Erythroblast (primary cell): ENCODE results near the gene LRP1B.

Experiments used
- GATA1 ChIP-seq: IDR thresholded peaks from 2 replicates; pipeline ENCODE4 v1.6.1; 2011; ENCODE audit warnings: low read depth, mild to moderate bottlenecking, control low read depth, low read length, moderate library complexity
- POLR2A ChIP-seq: IDR thresholded peaks from 2 replicates; pipeline ENCODE4 v1.6.1; 2011; ENCODE audit warnings: mild to moderate bottlenecking, low read length

DNA sequence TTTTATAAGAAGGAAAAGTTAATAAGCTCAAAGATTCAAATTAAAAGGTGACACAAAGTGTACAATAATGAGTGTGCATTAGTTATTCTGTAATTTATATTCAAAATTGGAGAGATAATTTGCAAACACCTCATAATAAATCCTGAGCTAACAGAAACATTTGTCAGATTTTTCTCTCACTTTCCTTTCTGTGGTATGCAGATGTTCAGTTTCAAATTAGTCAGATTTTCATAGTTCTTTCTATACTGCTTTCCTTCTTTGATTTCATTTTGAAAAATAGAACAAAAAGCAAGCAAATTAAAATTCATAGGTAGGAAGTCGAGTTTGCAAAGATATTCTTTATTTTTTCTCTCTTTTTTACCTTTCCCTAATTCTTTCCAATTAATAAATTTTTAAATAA is 1930.5 kb downstream of the LRP1B start:
- no peak for TF ChIP-seq POLR2A
- no peak for TF ChIP-seq GATA1
